ENCODE results near the gene LMTK2. TPM values are rescaled to one million over a fixed set of nuclear protein-coding genes. Genes with fewer than 3 reads are reported as not detected.

Gene LMTK2
- total RNA-seq, 4 donors from 2014 or later: 10.4 to 14.4 (median 12.3) TPM

DNA sequence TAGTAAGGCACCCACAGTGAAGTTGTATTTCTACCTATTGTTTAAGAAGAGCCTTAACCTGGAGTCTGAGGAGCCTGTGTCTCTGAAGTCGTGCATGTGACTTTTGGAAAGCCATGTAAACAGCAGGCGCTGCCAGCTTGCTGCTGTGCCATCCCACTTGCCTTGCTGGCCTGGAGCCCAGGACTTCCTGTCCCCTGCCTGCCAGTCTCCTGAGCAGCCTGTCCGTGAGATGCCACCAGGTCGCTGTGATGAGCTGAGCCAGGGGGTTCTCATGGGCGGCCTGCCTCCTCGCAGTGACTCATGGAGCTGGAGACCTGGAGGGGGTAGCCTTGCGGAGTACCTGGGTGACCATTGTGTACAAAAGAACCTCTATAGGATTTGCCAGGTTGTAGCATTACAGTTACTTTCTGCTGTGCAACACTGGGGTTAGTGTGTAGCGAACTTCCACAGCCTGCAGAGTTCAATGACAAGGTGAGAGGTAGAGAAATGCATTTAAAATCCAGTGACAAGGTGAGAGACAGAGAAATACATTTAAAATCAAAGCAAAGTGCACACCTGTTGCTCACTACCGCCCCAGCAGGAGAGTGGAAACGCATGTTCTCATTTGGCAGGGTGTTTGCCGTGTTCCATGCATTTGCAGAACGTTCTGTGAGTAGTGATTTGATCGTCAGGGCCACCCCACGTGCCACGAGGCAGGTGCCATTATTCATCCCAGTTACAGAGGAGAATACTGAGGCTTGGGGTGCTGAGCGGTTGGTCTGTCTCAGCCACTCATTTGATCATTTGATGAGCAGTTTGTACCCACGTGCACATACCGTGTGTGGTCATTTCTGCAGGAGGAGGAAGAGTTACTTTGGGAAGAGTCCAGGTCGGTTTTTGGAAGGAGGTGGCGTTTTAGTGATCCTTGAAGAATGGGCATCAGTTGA lies 67.9 kb downstream of the LMTK2 start:
- no peak overlapping the region for H3K4me3 ChIP-seq
- no peak for DNase-seq (ENCODE audit: low spot score in 2 of 2)

DNA sequence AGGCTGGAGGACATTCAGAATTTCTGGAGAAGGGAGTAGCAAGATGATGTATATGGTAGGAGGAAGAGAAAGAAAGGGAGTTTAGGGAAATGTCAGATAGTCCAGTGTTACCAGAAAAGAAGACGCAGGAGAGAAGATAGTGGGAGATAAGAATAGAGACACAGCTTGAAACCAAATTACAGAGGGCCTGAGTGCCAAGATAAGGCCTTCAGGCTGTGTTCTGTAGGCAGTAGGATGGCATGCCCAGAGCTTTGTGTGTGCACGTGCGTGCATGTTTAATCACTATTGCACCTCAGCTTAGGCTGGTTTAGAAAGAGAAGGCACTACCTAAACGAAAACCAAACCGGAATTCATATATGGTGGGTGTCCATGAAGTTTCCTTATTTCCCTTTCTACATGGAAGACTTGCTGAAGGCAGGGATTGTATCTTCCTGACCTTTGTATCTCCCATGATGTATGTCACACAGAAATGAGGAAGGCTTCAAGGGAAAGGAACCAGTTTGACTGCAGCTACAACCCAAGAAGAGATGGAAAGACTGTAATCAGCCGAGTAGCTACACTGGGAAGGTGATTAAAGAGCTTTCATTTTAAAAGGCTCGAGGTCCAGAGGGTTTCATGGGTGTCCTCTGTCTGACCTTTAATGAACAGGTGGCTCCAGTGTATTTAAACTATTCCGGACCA lies 68.7 kb downstream of the LMTK2 start:
- TF ChIP-seq POLR2A (IDR thresholded peaks at IDR 0.05): no peak
- no peak for TF ChIP-seq EP300 (IDR thresholded peaks at IDR 0.05)
- TF ChIP-seq, protein P1, sequence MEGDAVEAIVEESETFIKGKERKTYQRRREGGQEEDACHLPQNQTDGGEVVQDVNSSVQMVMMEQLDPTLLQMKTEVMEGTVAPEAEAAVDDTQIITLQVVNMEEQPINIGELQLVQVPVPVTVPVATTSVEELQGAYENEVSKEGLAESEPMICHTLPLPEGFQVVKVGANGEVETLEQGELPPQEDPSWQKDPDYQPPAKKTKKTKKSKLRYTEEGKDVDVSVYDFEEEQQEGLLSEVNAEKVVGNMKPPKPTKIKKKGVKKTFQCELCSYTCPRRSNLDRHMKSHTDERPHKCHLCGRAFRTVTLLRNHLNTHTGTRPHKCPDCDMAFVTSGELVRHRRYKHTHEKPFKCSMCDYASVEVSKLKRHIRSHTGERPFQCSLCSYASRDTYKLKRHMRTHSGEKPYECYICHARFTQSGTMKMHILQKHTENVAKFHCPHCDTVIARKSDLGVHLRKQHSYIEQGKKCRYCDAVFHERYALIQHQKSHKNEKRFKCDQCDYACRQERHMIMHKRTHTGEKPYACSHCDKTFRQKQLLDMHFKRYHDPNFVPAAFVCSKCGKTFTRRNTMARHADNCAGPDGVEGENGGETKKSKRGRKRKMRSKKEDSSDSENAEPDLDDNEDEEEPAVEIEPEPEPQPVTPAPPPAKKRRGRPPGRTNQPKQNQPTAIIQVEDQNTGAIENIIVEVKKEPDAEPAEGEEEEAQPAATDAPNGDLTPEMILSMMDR (IDR thresholded peaks at IDR 0.05): no peak
- DNase-seq (ENCODE audit: low spot score in 2 of 2): no peak
- no peaks in the 10 kb centered on the region for H3K9me3 ChIP-seq
- H3K4me1 ChIP-seq: no peaks in the 10 kb centered on the region
- H3K27me3 ChIP-seq: no peaks in the 10 kb centered on the region
- peaks cover 0 to 76% (median 0%) of the 10 kb centered on the region in 3 donors for H3K36me3 ChIP-seq
- H3K4me3 ChIP-seq: no peak overlapping the region
- no peak overlapping the region for H3K27ac ChIP-seq
- 88 to 90% methylated on average over 8 of the region's 8 CpGs for WGBS, 2 donors

More for the DNA sequence above, 67.9 kb downstream of the LMTK2 start:
- WGBS, 2 donors: 90 to 96% methylated on average over 18 to 20 of the region's 20 CpGs
- Histone ChIP-seq H3K27ac (no peak overlapping the region), H3K36me3 (peaks cover 0 to 76% (median 0%) of the 10 kb centered on the region in 3 donors), H3K27me3 (no peaks in the 10 kb centered on the region), H3K9me3 (no peaks in the 10 kb centered on the region), H3K4me1 (no peaks in the 10 kb centered on the region)
- TF ChIP-seq POLR2A (IDR thresholded peaks at IDR 0.05) (no peak), EP300 (IDR thresholded peaks at IDR 0.05) (no peak)
- TF ChIP-seq, protein P1 (IDR thresholded peaks at IDR 0.05): no peak

DNA sequence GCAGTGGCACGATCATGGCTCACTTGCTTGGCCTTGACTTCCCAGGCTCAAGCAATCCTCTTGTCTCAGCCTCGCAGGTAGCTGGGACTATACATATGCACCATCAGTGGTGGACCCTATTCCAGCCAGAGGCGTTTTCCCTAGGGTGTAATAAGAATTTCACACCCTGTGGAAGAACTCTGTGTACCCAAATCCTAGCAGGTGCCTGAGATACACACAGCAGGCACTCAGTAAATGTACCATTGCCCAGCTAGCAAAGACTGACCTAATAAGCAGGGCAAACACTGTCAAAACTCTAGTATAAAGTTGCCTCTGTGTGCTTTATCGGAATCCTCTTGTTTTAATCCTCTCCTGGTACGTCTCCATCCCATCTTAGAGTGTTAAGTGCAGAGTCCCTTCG lies 70.9 kb downstream of the LMTK2 start:
- WGBS, 2 donors: 92 to 95% methylated on average over 6 of the region's 6 CpGs
- H3K4me3 ChIP-seq: no peak overlapping the region
- TF ChIP-seq, protein P1 (IDR thresholded peaks at IDR 0.05): no peak
- TF ChIP-seq EP300 (IDR thresholded peaks at IDR 0.05) (no peak), POLR2A (IDR thresholded peaks at IDR 0.05) (no peak)
- H3K4me1 ChIP-seq: no peaks in the 10 kb centered on the region
- no peaks in the 10 kb centered on the region for H3K9me3 ChIP-seq
- DNase-seq (ENCODE audit: low spot score in 2 of 2): no peak
- H3K36me3 ChIP-seq: peaks cover 0 to 58% (median 0%) of the 10 kb centered on the region in 3 donors
- no peak overlapping the region for H3K27ac ChIP-seq
- H3K27me3 ChIP-seq: no peaks in the 10 kb centered on the region

DNA sequence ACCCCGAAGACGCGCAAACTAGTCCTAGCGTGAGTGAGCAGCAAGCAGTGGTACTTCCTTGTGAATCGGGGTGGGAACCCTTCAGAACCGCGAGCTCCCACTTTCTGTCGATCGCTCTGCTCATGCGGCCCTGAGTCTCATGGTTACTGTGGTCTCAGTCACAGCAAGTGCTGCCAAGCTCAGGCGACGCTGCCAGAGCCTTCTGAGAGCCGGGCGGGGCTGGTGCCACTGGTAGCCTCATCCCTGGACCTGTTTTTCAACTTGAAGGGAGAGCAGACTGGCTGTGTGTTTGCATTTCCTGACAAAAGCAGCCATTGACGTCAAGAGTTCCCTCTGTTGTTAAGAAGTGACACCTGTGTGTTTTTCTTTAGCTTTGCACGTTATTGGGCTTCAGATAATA lies 71.7 kb downstream of the LMTK2 start:
- Histone ChIP-seq H3K36me3 (peaks cover 0 to 51% (median 0%) of the 10 kb centered on the region in 3 donors), H3K4me1 (no peaks in the 10 kb centered on the region)

More for the DNA sequence above, 71.7 kb downstream of the LMTK2 start:
- Histone ChIP-seq H3K27ac (no peak overlapping the region), H3K9me3 (no peaks in the 10 kb centered on the region), H3K4me3 (no peak overlapping the region), H3K27me3 (no peaks in the 10 kb centered on the region)
- no peak for DNase-seq (ENCODE audit: low spot score in 2 of 2)
- TF ChIP-seq POLR2A (IDR thresholded peaks at IDR 0.05) (no peak), EP300 (IDR thresholded peaks at IDR 0.05) (no peak)
- TF ChIP-seq, protein P1 (IDR thresholded peaks at IDR 0.05): no peak
- WGBS, 2 donors: 91 to 92% methylated on average over 16 of the region's 16 CpGs
